Skeletal muscle cell (primary cell): ENCODE measurements around the gene SAA4.
A peak's percentile ranks its signal among the peaks of the same experiment; 100 is the strongest.
"Not testable (repeated sequence)": the region's sequence is repeated elsewhere in the genome, so short reads cannot be mapped to it uniquely, and the experiment has no call there.

Source experiments
- DNase-seq: peaks from one replicate; pipeline ENCODE4 v3.0.0-alpha.2; 2010; ENCODE audit warnings: low read depth
- H3K4me3 ChIP-seq: 2 replicates; pipeline ENCODE4 v1.5.1; 2011; ENCODE audit warnings: low read depth, mild to moderate bottlenecking, control low read depth, low read length, moderate library complexity

The SAA4 gene

GRCh38 chr11:18236664-18237356 lies at the start of gene SAA4:
Gene SAA4 (minus strand): TSS chr11:18236802. CDS start chr11:18235926, 876 bp downstream.
- no peak within 1 kb of the TSS for H3K4me3 ChIP-seq
- DNase-seq: no peak

GRCh38 chr11:18285841-18286240 lies 49.2 kb upstream of the SAA4 start:
- no peak for DNase-seq
- H3K4me3 ChIP-seq: no peak overlapping the region

- no peak overlapping the region for H3K4me3 ChIP-seq
- no peak for DNase-seq
Measured at GRCh38 chr11:18282626-18283025, 46.0 kb upstream of the SAA4 start.

GRCh38 chr11:18280438-18281045 lies 43.9 kb upstream of the SAA4 start:
- DNase-seq: no peak
- H3K4me3 ChIP-seq: no peak overlapping the region

GRCh38 chr11:18277565-18278271 lies 41.1 kb upstream of the SAA4 start:
- H3K4me3 ChIP-seq: no peak overlapping the region
- no peak for DNase-seq

GRCh38 chr11:18271206-18271605 lies 34.6 kb upstream of the SAA4 start:
- no peak overlapping the region for H3K4me3 ChIP-seq
- no peak for DNase-seq

- DNase-seq: no peak
- H3K4me3 ChIP-seq: no peak overlapping the region
Measured at GRCh38 chr11:18270102-18270501, 33.5 kb upstream of the SAA4 start.

- not testable (repeated sequence) for DNase-seq, H3K4me3 ChIP-seq
Measured at GRCh38 chr11:18269252-18269651, 32.6 kb upstream of the SAA4 start.

GRCh38 chr11:18267335-18268133 lies 30.9 kb upstream of the SAA4 start:
- DNase-seq: not testable (repeated sequence)

GRCh38 chr11:18265949-18266348 lies 29.3 kb upstream of the SAA4 start, which contains the start of gene SAA1:
Gene SAA1 (plus strand): TSS chr11:18266264. CDS start chr11:18266888, 624 bp downstream.
- peak; percentile 20 for DNase-seq

More at GRCh38 chr11:18267335-18268133, 30.9 kb upstream of the SAA4 start:
- H3K4me3 ChIP-seq: not testable (repeated sequence)

GRCh38 chr11:18264677-18265555 lies 28.3 kb upstream of the SAA4 start:
- no peak for DNase-seq
- no peak overlapping the region for H3K4me3 ChIP-seq

More at GRCh38 chr11:18265949-18266348, 29.3 kb upstream of the SAA4 start, which contains the start of gene SAA1:
- H3K4me3 ChIP-seq: no peak within 1 kb of the TSS

- DNase-seq: no peak
- H3K4me3 ChIP-seq: no peak overlapping the region
Measured at GRCh38 chr11:18264035-18264434, 27.4 kb upstream of the SAA4 start.

- DNase-seq, H3K4me3 ChIP-seq: not testable (repeated sequence)
Measured at GRCh38 chr11:18262681-18263350, 26.2 kb upstream of the SAA4 start.

- no peak for DNase-seq
- H3K4me3 ChIP-seq: no peak overlapping the region
Measured at GRCh38 chr11:18261721-18262120, 25.1 kb upstream of the SAA4 start.

- H3K4me3 ChIP-seq: no peak overlapping the region
- no peak for DNase-seq
Measured at GRCh38 chr11:18259259-18259658, 22.7 kb upstream of the SAA4 start.

GRCh38 chr11:18254781-18255361 lies 18.3 kb upstream of the SAA4 start:
- no peak for DNase-seq
- H3K4me3 ChIP-seq: no peak overlapping the region

- no peak overlapping the region for H3K4me3 ChIP-seq
- no peak for DNase-seq
Measured at GRCh38 chr11:18253778-18254338, 17.3 kb upstream of the SAA4 start.
